Sigmoid colon (tissue), 3 donors: ENCODE measurements around the gene GCHFR.

ENCODE experiments used
- POLR2A ChIP-seq, 2 donors: fragments of 450-650 bp; IDR thresholded peaks; one replicate each; pipeline ENCODE4 v1.6.1; 2016; ENCODE audit warnings: antibody characterized with exemption in 2 of 2, mild to moderate bottlenecking in 2 of 2, moderate library complexity in 2 of 2
- TF ChIP-seq, protein P1 (sequence below), 4 experiments: fragments of 450-650 bp in 3 of 4; fragments of 200-600 bp in 1 of 4; IDR thresholded peaks; one replicate each; pipeline ENCODE4 v1.5.1; 2016 to 2019; ENCODE audit warnings: antibody characterized with exemption in 4 of 4, mild to moderate bottlenecking in 3 of 4, moderate library complexity in 2 of 4

DNA sequence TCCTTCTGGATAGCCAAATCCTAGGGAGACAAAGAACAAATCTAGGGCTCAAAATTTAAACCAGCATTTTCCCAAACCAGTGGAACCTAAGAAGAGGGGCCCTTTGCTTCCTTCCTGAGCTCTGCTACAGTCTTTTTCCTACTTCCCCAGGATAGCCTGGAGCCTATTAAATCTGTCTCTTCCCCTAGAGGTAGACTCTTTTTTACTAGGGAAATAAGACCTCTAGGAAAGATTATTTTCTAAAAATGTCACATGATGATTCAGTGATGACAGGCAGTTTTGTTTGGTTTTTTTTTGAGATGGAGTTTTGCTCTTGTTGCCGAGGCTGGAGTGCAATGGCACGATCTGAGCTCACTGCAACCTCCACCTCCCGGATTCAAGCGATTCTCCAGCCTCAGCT is 27.3 kb upstream of the GCHFR start:
- TF ChIP-seq, protein P1, sequence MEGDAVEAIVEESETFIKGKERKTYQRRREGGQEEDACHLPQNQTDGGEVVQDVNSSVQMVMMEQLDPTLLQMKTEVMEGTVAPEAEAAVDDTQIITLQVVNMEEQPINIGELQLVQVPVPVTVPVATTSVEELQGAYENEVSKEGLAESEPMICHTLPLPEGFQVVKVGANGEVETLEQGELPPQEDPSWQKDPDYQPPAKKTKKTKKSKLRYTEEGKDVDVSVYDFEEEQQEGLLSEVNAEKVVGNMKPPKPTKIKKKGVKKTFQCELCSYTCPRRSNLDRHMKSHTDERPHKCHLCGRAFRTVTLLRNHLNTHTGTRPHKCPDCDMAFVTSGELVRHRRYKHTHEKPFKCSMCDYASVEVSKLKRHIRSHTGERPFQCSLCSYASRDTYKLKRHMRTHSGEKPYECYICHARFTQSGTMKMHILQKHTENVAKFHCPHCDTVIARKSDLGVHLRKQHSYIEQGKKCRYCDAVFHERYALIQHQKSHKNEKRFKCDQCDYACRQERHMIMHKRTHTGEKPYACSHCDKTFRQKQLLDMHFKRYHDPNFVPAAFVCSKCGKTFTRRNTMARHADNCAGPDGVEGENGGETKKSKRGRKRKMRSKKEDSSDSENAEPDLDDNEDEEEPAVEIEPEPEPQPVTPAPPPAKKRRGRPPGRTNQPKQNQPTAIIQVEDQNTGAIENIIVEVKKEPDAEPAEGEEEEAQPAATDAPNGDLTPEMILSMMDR (IDR thresholded peaks at IDR 0.05): no peak
- no peak for TF ChIP-seq POLR2A (IDR thresholded peaks at IDR 0.05)
